ENCODE results near the gene ALOX12B.
"Not testable (repeated sequence)": the region's sequence is repeated elsewhere in the genome, so short reads cannot be mapped to it uniquely, and the experiment has no call there.

The ALOX12B gene

GRCh38 chr17:8118769-8119580, 31.5 kb upstream of the ALOX12B start:
- DNase-seq = peak; percentile 73

GRCh38 chr17:8117980-8118768, 30.7 kb upstream of the ALOX12B start, which contains the start of gene ALOXE3:
Gene ALOXE3 (minus strand): TSS chr17:8118514. CDS start chr17:8117990, 524 bp downstream.
- peak; percentile 16 for DNase-seq

- DNase-seq = no peak
Measured at GRCh38 chr17:8117367-8117979, 30.0 kb upstream of the ALOX12B start.

- DNase-seq = no peak
Measured at GRCh38 chr17:8116776-8117175, 29.3 kb upstream of the ALOX12B start.

GRCh38 chr17:8110907-8111306, 23.4 kb upstream of the ALOX12B start:
- DNase-seq = no peak

- no peak for DNase-seq
Measured at GRCh38 chr17:8110456-8110804, 22.9 kb upstream of the ALOX12B start.

- DNase-seq = peak; percentile 36
Measured at GRCh38 chr17:8109661-8110455, 22.3 kb upstream of the ALOX12B start.

- DNase-seq = no peak
Measured at GRCh38 chr17:8108972-8109660, 21.6 kb upstream of the ALOX12B start.

- DNase-seq = not testable (repeated sequence)
Measured at GRCh38 chr17:8106980-8107379, 19.5 kb upstream of the ALOX12B start.

GRCh38 chr17:8105957-8106398, 18.5 kb upstream of the ALOX12B start:
- DNase-seq = no peak

- DNase-seq = no peak
Measured at GRCh38 chr17:8104911-8105310, 17.4 kb upstream of the ALOX12B start.

- DNase-seq = no peak
Measured at GRCh38 chr17:8103549-8103948, 16.0 kb upstream of the ALOX12B start.

GRCh38 chr17:8101721-8102120, 14.2 kb upstream of the ALOX12B start:
- peak; percentile 75 for DNase-seq

- no peak for DNase-seq
Measured at GRCh38 chr17:8100763-8101162, 13.2 kb upstream of the ALOX12B start.

- no peak for DNase-seq
Measured at GRCh38 chr17:8100111-8100510, 12.6 kb upstream of the ALOX12B start.

GRCh38 chr17:8096541-8096940, 9.0 kb upstream of the ALOX12B start:
- no peak for DNase-seq

GRCh38 chr17:8095361-8095760, 7.8 kb upstream of the ALOX12B start:
- DNase-seq = no peak

GRCh38 chr17:8091033-8091687, 3.6 kb upstream of the ALOX12B start:
- no peak for DNase-seq

- DNase-seq = no peak
Measured at GRCh38 chr17:8089728-8090127, 2.2 kb upstream of the ALOX12B start.

GRCh38 chr17:8087952-8088230, 375 bp upstream of the ALOX12B start:
- no peak for DNase-seq

- DNase-seq = no peak
Measured at GRCh38 chr17:8084250-8084649, 3.3 kb downstream of the ALOX12B start.

GRCh38 chr17:8082292-8082691, 5.2 kb downstream of the ALOX12B start:
- DNase-seq = no peak

Measured in DMS79 treated with DMSO at 0.1 percent for 48 hours (cell line).